Left lung (tissue), 10 donors: ENCODE results near the gene DNAJC22. TPM values are rescaled to one million over a fixed set of nuclear protein-coding genes. Genes with fewer than 3 reads are reported as not detected.

Experiments used
- ATAC-seq: fragments of 200-7000 bp; cut with Tn5 transposase; one replicate; pipeline ENCODE4 v1.9.1; 2020; ENCODE audit warnings: moderate library complexity
- DNase-seq, 4 donors: peaks; one replicate each; pipeline ENCODE4 v3.0.0-alpha.2; 2013 to 2020
- H3K27ac ChIP-seq, 2 donors: fragments of 200-600 bp; sonication (generic) in 1 of 2; one replicate each; pipeline versions ENCODE4 v1.5.0 to v1.8.0; 2020 to 2021
- H3K27me3 ChIP-seq, 2 donors: fragments of 200-600 bp; sonication (generic) in 1 of 2; one replicate each; pipeline versions ENCODE4 v1.5.0 to v1.8.0; 2020 to 2021
- H3K36me3 ChIP-seq, 2 donors: fragments of 200-600 bp; sonication (generic) in 1 of 2; one replicate each; pipeline versions ENCODE4 v1.5.0 to v1.8.0; 2020 to 2021
- H3K4me1 ChIP-seq, 2 donors: fragments of 200-600 bp; one replicate each; pipeline ENCODE4 v1.8.0; 2021
- H3K4me3 ChIP-seq, 2 donors: fragments of 200-600 bp; sonication (generic) in 1 of 2; one replicate each; pipeline versions ENCODE4 v1.5.0 to v1.8.0; 2020 to 2021; ENCODE audit warnings: mild to moderate bottlenecking in 1 of 2
- H3K9me3 ChIP-seq, 2 donors: fragments of 200-600 bp; sonication (generic) in 1 of 2; one replicate each; pipeline versions ENCODE4 v1.5.0 to v1.8.0; 2020 to 2021
- intact Hi-C, 2 donors: fragments of 100-400 bp; cut with DNase I; formaldehyde crosslinking; loops; one replicate each; pipeline versions ENCODE4 v1.11.2 to v1.14.2; 2022
- polyA plus RNA-seq, 6 donors: library from polyadenylated mRNA; unstranded; fragments of 120-200 nt; gene quantifications; one replicate each; pipeline ENCODE4 v1.2.1, GENCODE V29; 2013; ENCODE audit not compliant: insufficient read length in 6 of 6
- total RNA-seq, 2 donors: library from RNA; stranded (reverse); fragmentation: NEBNext Ultra II Directional; extraction: Animal tissue kit (Norgen Biotek cat#: 25700); gene quantifications; one replicate each; pipeline ENCODE4 v1.2.1, GENCODE V29; 2021
- TF ChIP-seq, protein P1 (sequence below), 2 donors: fragments of 200-600 bp; sonication (generic) in 1 of 2; IDR thresholded peaks; one replicate each; pipeline versions ENCODE4 v1.5.0 to v1.8.0; 2021; ENCODE audit warnings: antibody characterized with exemption in 2 of 2
- donor health status: DM: no; HTN: yes; CAD: no.
- donor health status: DM: no; HTN: no; CAD: no.

The DNAJC22 gene
- total and polyA plus RNA-seq, 8 donors = 0.21 to 7.0 (median 6.4) TPM

GRCh38 chr12:49341777-49342065 is 5.0 kb upstream of the DNAJC22 start:
- Histone ChIP-seq H3K9me3 (no peaks in the 10 kb centered on the region), H3K36me3 (no peaks in the 10 kb centered on the region), H3K27me3 (peaks cover 57 to 98% of the 10 kb centered on the region in 2 donors), H3K27ac (no peak overlapping the region), H3K4me1 (peaks cover 28 to 47% of the 10 kb centered on the region in 2 donors), H3K4me3 (peak overlapping the region in 1 of 2 donors; percentile 37)
- DNase-seq (no peak), ATAC-seq (no peak)
- TF ChIP-seq, protein P1, sequence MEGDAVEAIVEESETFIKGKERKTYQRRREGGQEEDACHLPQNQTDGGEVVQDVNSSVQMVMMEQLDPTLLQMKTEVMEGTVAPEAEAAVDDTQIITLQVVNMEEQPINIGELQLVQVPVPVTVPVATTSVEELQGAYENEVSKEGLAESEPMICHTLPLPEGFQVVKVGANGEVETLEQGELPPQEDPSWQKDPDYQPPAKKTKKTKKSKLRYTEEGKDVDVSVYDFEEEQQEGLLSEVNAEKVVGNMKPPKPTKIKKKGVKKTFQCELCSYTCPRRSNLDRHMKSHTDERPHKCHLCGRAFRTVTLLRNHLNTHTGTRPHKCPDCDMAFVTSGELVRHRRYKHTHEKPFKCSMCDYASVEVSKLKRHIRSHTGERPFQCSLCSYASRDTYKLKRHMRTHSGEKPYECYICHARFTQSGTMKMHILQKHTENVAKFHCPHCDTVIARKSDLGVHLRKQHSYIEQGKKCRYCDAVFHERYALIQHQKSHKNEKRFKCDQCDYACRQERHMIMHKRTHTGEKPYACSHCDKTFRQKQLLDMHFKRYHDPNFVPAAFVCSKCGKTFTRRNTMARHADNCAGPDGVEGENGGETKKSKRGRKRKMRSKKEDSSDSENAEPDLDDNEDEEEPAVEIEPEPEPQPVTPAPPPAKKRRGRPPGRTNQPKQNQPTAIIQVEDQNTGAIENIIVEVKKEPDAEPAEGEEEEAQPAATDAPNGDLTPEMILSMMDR (IDR thresholded peaks at IDR 0.05) = no peak
- intact Hi-C loops = loop anchor here in 1 of 2 donors (10.0 kb wide), 1 partner anchor 57 kb away; no protein-coding TSS in a partner anchor

- ATAC-seq (peak; percentile 79), DNase-seq (peak; percentile 53 to 94 (median 80))
- peaks cover 57 to 98% of the 10 kb centered on the region in 2 donors for H3K27me3 ChIP-seq
- H3K27ac ChIP-seq = no peak overlapping the region
- peaks cover 34 to 47% of the 10 kb centered on the region in 2 donors for H3K4me1 ChIP-seq
- H3K36me3 ChIP-seq = no peaks in the 10 kb centered on the region
- H3K9me3 ChIP-seq = no peaks in the 10 kb centered on the region
- intact Hi-C loops = loop anchor here in 1 of 2 donors (10.0 kb wide), 1 partner anchor 57 kb away; no protein-coding TSS in a partner anchor
- peak overlapping the region; percentile 18 to 37 for H3K4me3 ChIP-seq
- TF ChIP-seq, protein P1 (IDR thresholded peaks at IDR 0.05) = peak; percentile 71 to 83
These were observed 4.4 kb upstream of the DNAJC22 start for GRCh38 chr12:49342066-49342913.

- no peaks in the 10 kb centered on the region for H3K36me3 ChIP-seq
- H3K27me3 ChIP-seq = peaks cover 59 to 100% of the 10 kb centered on the region in 2 donors
- no peak for DNase-seq
- H3K27ac ChIP-seq = no peak overlapping the region
- TF ChIP-seq, protein P1 (IDR thresholded peaks at IDR 0.05) = no peak
- intact Hi-C loops = loop anchor here in 1 of 2 donors (10.0 kb wide), 1 partner anchor 58 kb away; no protein-coding TSS in a partner anchor
- no peak for ATAC-seq
- peaks cover 41 to 54% of the 10 kb centered on the region in 2 donors for H3K4me1 ChIP-seq
- no peaks in the 10 kb centered on the region for H3K9me3 ChIP-seq
- peak overlapping the region in 1 of 2 donors; percentile 37 for H3K4me3 ChIP-seq
These were observed 3.6 kb upstream of the DNAJC22 start for GRCh38 chr12:49342914-49343731.

DNA sequence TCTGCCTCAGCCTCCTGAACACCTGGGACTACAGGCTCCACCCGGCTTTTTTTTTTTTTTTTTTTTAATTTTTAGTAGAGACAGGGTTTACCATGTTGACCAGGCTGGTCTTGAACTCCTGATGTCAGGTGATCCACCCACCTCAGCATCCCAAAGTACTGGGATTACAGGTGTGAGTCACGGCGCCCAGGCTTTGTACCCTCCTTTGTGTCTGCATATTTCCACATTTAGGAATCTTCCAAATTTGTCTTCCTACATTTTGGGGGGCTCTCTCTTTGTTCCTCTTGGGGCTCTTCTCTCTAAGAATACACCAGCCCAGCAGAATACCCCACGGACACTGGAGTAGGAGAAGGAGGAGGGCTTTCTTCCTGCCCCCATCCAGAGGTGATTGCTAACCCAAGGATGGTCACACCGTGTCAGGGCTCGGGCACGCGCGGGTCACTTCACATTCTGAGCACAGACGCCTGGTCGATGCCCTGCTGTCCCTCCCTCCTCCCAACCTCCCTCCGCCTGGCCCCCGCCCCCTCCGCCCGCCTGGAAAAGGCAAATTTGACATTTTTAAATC is 2.1 kb upstream of the DNAJC22 start:
- H3K36me3 ChIP-seq = no peaks in the 10 kb centered on the region
- no peak overlapping the region for H3K27ac ChIP-seq
- DNase-seq = no peak
- H3K4me3 ChIP-seq = no peak overlapping the region
- ATAC-seq = no peak
- H3K4me1 ChIP-seq = peaks cover 41 to 55% of the 10 kb centered on the region in 2 donors
- H3K9me3 ChIP-seq = no peaks in the 10 kb centered on the region
- H3K27me3 ChIP-seq = peaks cover 59 to 100% of the 10 kb centered on the region in 2 donors
- intact Hi-C loops = loop anchor here in 1 of 2 donors (10.0 kb wide), 1 partner anchor 60 kb away; no protein-coding TSS in a partner anchor
- TF ChIP-seq, protein P1 (IDR thresholded peaks at IDR 0.05) = no peak
